Loucy (cell line): ENCODE data around the gene PHOX2B.

Experiments
- H2AFZ ChIP-seq: fragments of 200-600 bp; sonication (generic); 2 replicates; pipeline ENCODE4 v1.6.0; 2016; ENCODE audit warnings: antibody characterized with exemption, mild to moderate bottlenecking, low read length, moderate library complexity
- H3F3A ChIP-seq: fragments of 200-600 bp; 2 replicates; pipeline ENCODE4 v1.6.0; 2016; ENCODE audit warnings: antibody characterized with exemption, low read depth, mild to moderate bottlenecking
- H3K27me3 ChIP-seq: fragments of 200-600 bp; sonication (generic); 2 replicates; pipeline ENCODE4 v1.6.1; 2014; ENCODE audit warnings: low read length, mild to moderate bottlenecking; ENCODE audit not compliant: insufficient read depth, poor library complexity, severe bottlenecking
- H3K36me3 ChIP-seq: fragments of 200-600 bp; sonication (generic); 2 replicates; pipeline ENCODE4 v1.6.1; 2016; ENCODE audit warnings: low read length; ENCODE audit not compliant: insufficient read depth
- H3K4me1 ChIP-seq: fragments of 200-600 bp; sonication (generic); 2 replicates; pipeline ENCODE4 v1.5.1; 2014; ENCODE audit warnings: low read length, mild to moderate bottlenecking; ENCODE audit not compliant: insufficient read depth, poor library complexity, severe bottlenecking
- H3K4me2 ChIP-seq: fragments of 200-600 bp; sonication (generic); 2 replicates; pipeline ENCODE4 v1.6.0; 2014; ENCODE audit warnings: antibody characterized with exemption, low read length, low read depth, mild to moderate bottlenecking; ENCODE audit not compliant: poor library complexity, severe bottlenecking
- H3K4me3 ChIP-seq: fragments of 200-600 bp; sonication (generic); 2 replicates; pipeline ENCODE4 v1.5.1; 2014; ENCODE audit warnings: low read length, mild to moderate bottlenecking, mixed read lengths; ENCODE audit not compliant: poor library complexity, severe bottlenecking
- H3K79me2 ChIP-seq: fragments of 200-600 bp; sonication (generic); 2 replicates; pipeline ENCODE4 v1.6.1; 2014; ENCODE audit warnings: low read length; ENCODE audit not compliant: insufficient read depth
- H3K9ac ChIP-seq: fragments of 200-600 bp; sonication (generic); 2 replicates; pipeline ENCODE4 v1.6.0; 2014; ENCODE audit warnings: mild to moderate bottlenecking, low read depth, low read length, moderate library complexity; ENCODE audit not compliant: poor library complexity, severe bottlenecking
- H3K9me2 ChIP-seq: fragments of 200-600 bp; sonication (generic); replicated peaks from 2 replicates; pipeline ENCODE4 v1.6.1; 2016; ENCODE audit warnings: low read depth, low read length, mixed read lengths
- H3K9me3 ChIP-seq: fragments of 200-600 bp; sonication (generic); 2 replicates; pipeline ENCODE4 v1.6.1; 2014; ENCODE audit warnings: mild to moderate bottlenecking, antibody characterized with exemption, low read length, low read depth; ENCODE audit not compliant: insufficient read depth
- H4K20me1 ChIP-seq: fragments of 200-600 bp; sonication (generic); 2 replicates; pipeline ENCODE4 v1.6.0; 2014; ENCODE audit warnings: antibody characterized with exemption, low read length, mild to moderate bottlenecking; ENCODE audit not compliant: insufficient read depth, poor library complexity, severe bottlenecking
- CTCF ChIP-seq: fragments of 200-600 bp; sonication (generic); conservative IDR thresholded peaks from 2 replicates; pipeline ENCODE4 v1.5.1; 2014; ENCODE audit warnings: mild to moderate bottlenecking, antibody characterized with exemption, low read length
- EZH2phosphoT487 ChIP-seq: fragments of 200-600 bp; IDR thresholded peaks from 2 replicates; pipeline ENCODE4 v1.6.1; 2018; ENCODE audit warnings: antibody characterized with exemption, mild to moderate bottlenecking, moderate library complexity, borderline replicate concordance

PHOX2B gene

GRCh38 chr4:41751449-41752061 is 3.0 kb upstream of the PHOX2B start:
- no peaks in the 10 kb centered on the region for H4K20me1 ChIP-seq
- H3K4me2 ChIP-seq, result no peak overlapping the region
- H3K27me3 ChIP-seq, result no peaks in the 10 kb centered on the region
- no peaks in the 10 kb centered on the region for H3K36me3 ChIP-seq
- no peaks in the 10 kb centered on the region for H3K4me1 ChIP-seq
- H3K9me2 ChIP-seq, result no peaks in the 10 kb centered on the region
- TF ChIP-seq CTCF (no peak), EZH2phosphoT487 (no peak)
- no peaks in the 10 kb centered on the region for H3K9me3 ChIP-seq
- H3F3A ChIP-seq, result no peaks in the 10 kb centered on the region
- H3K79me2 ChIP-seq, result no peaks in the 10 kb centered on the region
- H3K9ac ChIP-seq, result no peak overlapping the region
- H2AFZ ChIP-seq, result no peak overlapping the region
- no peak overlapping the region for H3K4me3 ChIP-seq

- Histone ChIP-seq H3K9me3 (no peaks in the 10 kb centered on the region), H3K79me2 (no peaks in the 10 kb centered on the region), H3K4me2 (no peak overlapping the region), H2AFZ (no peak overlapping the region), H3F3A (no peaks in the 10 kb centered on the region), H4K20me1 (no peaks in the 10 kb centered on the region), H3K36me3 (no peaks in the 10 kb centered on the region), H3K4me1 (no peaks in the 10 kb centered on the region), H3K27me3 (no peaks in the 10 kb centered on the region), H3K9me2 (no peaks in the 10 kb centered on the region), H3K4me3 (no peak overlapping the region), H3K9ac (no peak overlapping the region)
- TF ChIP-seq CTCF (no peak), EZH2phosphoT487 (no peak)
Measured at GRCh38 chr4:41750626-41751448, 2.3 kb upstream of the PHOX2B start.

DNA sequence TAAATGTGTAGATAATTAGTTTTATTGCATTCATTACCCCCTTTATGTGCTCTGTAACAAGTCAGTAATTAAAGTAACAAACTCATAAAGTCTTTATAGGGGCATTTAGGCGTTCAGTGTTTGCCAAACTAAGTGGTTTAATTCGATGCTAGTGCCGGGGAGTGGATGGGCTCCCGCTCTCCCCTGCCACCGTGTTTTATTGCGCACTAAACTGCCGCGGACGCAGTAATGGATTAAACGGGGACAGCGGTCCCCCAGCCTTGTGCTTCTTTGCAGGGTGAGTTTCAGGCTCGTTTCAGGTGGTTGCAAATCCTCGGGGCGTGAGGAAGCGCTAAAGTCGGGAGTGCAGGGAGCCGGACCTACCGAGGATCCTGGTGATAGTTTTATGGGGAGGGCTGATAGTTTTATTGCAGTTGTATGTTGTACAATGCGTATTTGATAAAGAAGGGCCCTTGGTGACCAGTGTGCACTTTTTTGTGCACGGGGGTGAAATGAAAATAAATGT is 1.6 kb upstream of the PHOX2B start:
- H3K9ac ChIP-seq, result no peak overlapping the region
- no peaks in the 10 kb centered on the region for H4K20me1 ChIP-seq
- H3K4me2 ChIP-seq, result no peak overlapping the region
- no peak overlapping the region for H3K4me3 ChIP-seq
- H3K79me2 ChIP-seq, result no peaks in the 10 kb centered on the region
- H2AFZ ChIP-seq, result no peak overlapping the region
- TF ChIP-seq CTCF (no peak), EZH2phosphoT487 (no peak)
- no peaks in the 10 kb centered on the region for H3K9me3 ChIP-seq
- H3K27me3 ChIP-seq, result no peaks in the 10 kb centered on the region
- H3K4me1 ChIP-seq, result no peaks in the 10 kb centered on the region
- H3F3A ChIP-seq, result no peaks in the 10 kb centered on the region
- no peaks in the 10 kb centered on the region for H3K9me2 ChIP-seq
- H3K36me3 ChIP-seq, result no peaks in the 10 kb centered on the region
